IMR-90 (cell line): ENCODE data around the gene MLIP. TPM values are rescaled to one million over a fixed set of nuclear protein-coding genes. Genes with fewer than 3 reads are reported as not detected.

Source experiments
- ATAC-seq: fragments of 200-7000 bp; cut with Tn5 transposase; 2 replicates; pipeline ENCODE4 v1.9.1; 2020; ENCODE audit warnings: low read depth, mild to moderate bottlenecking, moderate library complexity
- BruUV-seq: library from RNA; stranded (reverse); fragments of 400-500 nt; replicated peaks from 2 replicates; lab custom pipeline; 2021; lab: Mats Ljungman, UMichigan
- CTCF ChIA-PET: fragments of 300-600 bp; formaldehyde crosslinking; extraction: SDS; loops from one replicate; lab custom pipeline; 2021; ENCODE audit warnings: antibody characterized with exemption; lab: Yijun Ruan, JAX
- POLR2A ChIA-PET: fragments of 300-600 bp; sonication (Branson Sonifier 250); formaldehyde crosslinking; loops from one replicate; lab custom pipeline; 2022; ENCODE audit warnings: antibody characterized with exemption; ENCODE audit not compliant: unreplicated experiment; lab: Charles Lee
- DNase-seq: peaks from one replicate; pipeline ENCODE4 v3.0.0; 2013
- H2AFZ ChIP-seq: replicated peaks from 2 replicates; pipeline ENCODE3; 2013; ENCODE audit warnings: low read length, mild to moderate bottlenecking; ENCODE audit not compliant: poor library complexity
- H2AK5ac ChIP-seq: 2 replicates; pipeline ENCODE4 v1.6.1; 2013; ENCODE audit warnings: low read depth, low read length, inconsistent platforms
- H2AK9ac ChIP-seq: replicated peaks from 2 replicates; pipeline ENCODE3; 2013; ENCODE audit warnings: mild to moderate bottlenecking, low read depth, low read length, moderate library complexity; ENCODE audit not compliant: poor library complexity
- H2BK120ac ChIP-seq: 2 replicates; pipeline ENCODE4 v1.6.1; 2013; ENCODE audit warnings: low read depth, low read length, inconsistent platforms
- H2BK15ac ChIP-seq: 3 replicates; pipeline ENCODE4 v1.6.1; 2013; ENCODE audit warnings: low read depth, low read length, inconsistent platforms
- H2BK20ac ChIP-seq: 2 replicates; pipeline ENCODE4 v1.6.1; 2013; ENCODE audit warnings: low read depth, mild to moderate bottlenecking, inconsistent platforms, low read length, moderate library complexity
- H2BK5ac ChIP-seq: 2 replicates; pipeline ENCODE4 v1.6.1; 2013; ENCODE audit warnings: mild to moderate bottlenecking, low read depth, low read length, inconsistent platforms; ENCODE audit not compliant: poor library complexity, severe bottlenecking
- H3K14ac ChIP-seq: replicated peaks from 2 replicates; pipeline ENCODE4 v1.6.1; 2013; ENCODE audit warnings: low read depth, low read length, inconsistent platforms
- H3K18ac ChIP-seq: 2 replicates; pipeline ENCODE4 v1.6.1; 2013; ENCODE audit warnings: low read depth, low read length, control low read depth
- H3K23ac ChIP-seq: 2 replicates; pipeline ENCODE4 v1.6.1; 2013; ENCODE audit warnings: low read depth, low read length, inconsistent platforms
- H3K27ac ChIP-seq: 2 replicates; pipeline ENCODE4 v1.5.1; 2013; ENCODE audit warnings: mild to moderate bottlenecking, control low read depth, low read length; ENCODE audit not compliant: insufficient read depth
- H3K27me3 ChIP-seq: 2 replicates; pipeline ENCODE4 v1.6.1; 2013; ENCODE audit warnings: low read length; ENCODE audit not compliant: control insufficient read depth, insufficient read depth
- H3K36me3 ChIP-seq: 2 replicates; pipeline ENCODE4 v1.6.1; 2013; ENCODE audit warnings: low read length, mixed read lengths; ENCODE audit not compliant: control insufficient read depth, insufficient read depth
- H3K4ac ChIP-seq: 2 replicates; pipeline ENCODE4 v1.6.1; 2013; ENCODE audit warnings: low read depth, low read length, inconsistent platforms
- H3K4me1 ChIP-seq: 2 replicates; pipeline ENCODE4 v1.6.1; 2013; ENCODE audit warnings: low read length, mixed read lengths; ENCODE audit not compliant: control insufficient read depth, insufficient read depth
- H3K4me2 ChIP-seq: 2 replicates; pipeline ENCODE4 v1.6.1; 2013; ENCODE audit warnings: low read depth, mild to moderate bottlenecking, control low read depth, low read length, moderate library complexity
- H3K4me3 ChIP-seq: 2 replicates; pipeline ENCODE4 v1.5.1; 2013; ENCODE audit warnings: low read depth, mild to moderate bottlenecking, control low read depth, low read length, moderate library complexity; ENCODE audit not compliant: insufficient read depth
- H3K56ac ChIP-seq: 2 replicates; pipeline ENCODE4 v1.6.1; 2013; ENCODE audit warnings: low read length, inconsistent platforms; ENCODE audit not compliant: insufficient read depth; ENCODE audit errors: extremely low read depth
- H3K79me1 ChIP-seq, 2 experiments: 2 replicates each; pipeline ENCODE4 v1.6.1; 2013; ENCODE audit warnings: low read length in 2 of 2, inconsistent platforms in 1 of 2, low read depth in 1 of 2
- H3K9ac ChIP-seq: 2 replicates; pipeline ENCODE4 v1.6.1; 2013; ENCODE audit warnings: low read depth, low read length, control low read depth
- H3K9me1 ChIP-seq: 2 replicates; pipeline ENCODE4 v1.6.1; 2013; ENCODE audit warnings: low read length, inconsistent platforms; ENCODE audit not compliant: insufficient read depth
- H3K9me3 ChIP-seq: 2 replicates; pipeline ENCODE4 v1.6.1; 2013; ENCODE audit warnings: low read length; ENCODE audit not compliant: control insufficient read depth, insufficient read depth
- H4K20me1 ChIP-seq: 2 replicates; pipeline ENCODE4 v1.6.1; 2013; ENCODE audit warnings: low read length, inconsistent platforms; ENCODE audit not compliant: insufficient read depth
- H4K5ac ChIP-seq: 2 replicates; pipeline ENCODE4 v1.6.1; 2013; ENCODE audit warnings: mild to moderate bottlenecking, low read depth, low read length, control low read depth
- H4K8ac ChIP-seq, 2 experiments: 2 replicates each; pipeline ENCODE4 v1.6.1; 2013; ENCODE audit warnings: low read depth in 2 of 2, low read length in 2 of 2, control low read depth in 1 of 2, inconsistent platforms in 1 of 2
- H4K91ac ChIP-seq: 2 replicates; pipeline ENCODE4 v1.6.1; 2013; ENCODE audit warnings: low read depth, low read length, inconsistent platforms; ENCODE audit not compliant: insufficient read depth
- CHD1 ChIP-seq: IDR thresholded peaks from 2 replicates; pipeline ENCODE4 v1.6.1; 2012; ENCODE audit warnings: low read depth, low read length, improper control_type of control experiment
- FOS ChIP-seq: fragments of 150-350 bp; IDR thresholded peaks from 2 replicates; pipeline ENCODE4 v1.6.1; 2016; ENCODE audit warnings: low read depth, low read length
- MAFK ChIP-seq: IDR thresholded peaks from 2 replicates; pipeline ENCODE4 v1.6.1; 2012; ENCODE audit warnings: low read depth, low read length, improper control_type of control experiment
- POLR2A ChIP-seq: IDR thresholded peaks from 2 replicates; pipeline ENCODE4 v1.6.1; 2012; ENCODE audit warnings: mild to moderate bottlenecking, low read depth, low read length
- RFX5 ChIP-seq: IDR thresholded peaks from 2 replicates; pipeline ENCODE4 v1.8.0; 2012; ENCODE audit warnings: low read depth, mild to moderate bottlenecking, low read length, moderate library complexity
- SMC3 ChIP-seq: fragments of 150-350 bp; IDR thresholded peaks from 2 replicates; pipeline ENCODE4 v1.6.1; 2016; ENCODE audit warnings: low read depth, mild to moderate bottlenecking, antibody characterized with exemption, low read length, moderate library complexity
- WGBS, 2 experiments: methylation state at CpG; one replicate each; pipeline versions ENCODE4 v1.1.5 to v1.1.7; 2013; ENCODE audit warnings: missing lambda C conversion rate in 2 of 2; ENCODE audit not compliant: insufficient read length in 1 of 2; ENCODE audit errors: extremely low coverage in 2 of 2; 5-methylcytosine and 5-hydroxymethylcytosine counted together
- dilution Hi-C: fragments of 300-500 bp; cut with HindIII; formaldehyde crosslinking; loops from one replicate; pipeline ENCODE4 v1.14.3; 2018; ENCODE audit warnings: low sequenced_read_pairs; ENCODE audit not compliant: unreplicated experiment
- in situ Hi-C: fragments of 300-500 bp; cut with MboI; formaldehyde crosslinking; loops from 3 replicates; pipeline ENCODE4 v1.14.3; 2019; ENCODE audit warnings: low sequenced_read_pairs, inconsistent platforms, mixed read lengths
- intact Hi-C: fragments of 100-400 bp; cut with micrococcal nuclease; formaldehyde crosslinking; loops from 2 replicates; pipeline ENCODE4 v1.10.0; 2022
- polyA plus RNA-seq, 3 experiments: library from polyadenylated mRNA; depleted of rRNA; stranded (reverse); fragments of >200 nt; gene quantifications; 2 replicates each; pipeline ENCODE4 v1.2.3, GENCODE V29; 2012; ENCODE audit warnings: low replicate concordance in 1 of 3
- total RNA-seq: library from RNA; depleted of rRNA; stranded (reverse); fragments of >200 nt; gene quantifications from 2 replicates; pipeline ENCODE4 v1.2.3, GENCODE V29; 2012
- TF ChIP-seq, protein P1 (sequence below): fragments of 150-350 bp; IDR thresholded peaks from 2 replicates; pipeline ENCODE4 v1.6.1; 2016; ENCODE audit warnings: low read depth, mild to moderate bottlenecking, low read length, moderate library complexity, borderline replicate concordance
- TF ChIP-seq, protein P2 (sequence below): fragments of 150-350 bp; IDR thresholded peaks from 2 replicates; pipeline ENCODE4 v1.6.1; 2017; ENCODE audit warnings: mild to moderate bottlenecking, antibody characterized with exemption, low read length, low read depth
- TF ChIP-seq, protein P3 (sequence below): conservative IDR thresholded peaks from 2 replicates; pipeline ENCODE4 v1.5.1; 2012; ENCODE audit warnings: mild to moderate bottlenecking, low read depth, low read length, improper control_type of control experiment

MLIP gene
- total and polyA plus RNA-seq, 2 of the 4 experiments (the other 2 are of a cell fraction), result not detected

DNA sequence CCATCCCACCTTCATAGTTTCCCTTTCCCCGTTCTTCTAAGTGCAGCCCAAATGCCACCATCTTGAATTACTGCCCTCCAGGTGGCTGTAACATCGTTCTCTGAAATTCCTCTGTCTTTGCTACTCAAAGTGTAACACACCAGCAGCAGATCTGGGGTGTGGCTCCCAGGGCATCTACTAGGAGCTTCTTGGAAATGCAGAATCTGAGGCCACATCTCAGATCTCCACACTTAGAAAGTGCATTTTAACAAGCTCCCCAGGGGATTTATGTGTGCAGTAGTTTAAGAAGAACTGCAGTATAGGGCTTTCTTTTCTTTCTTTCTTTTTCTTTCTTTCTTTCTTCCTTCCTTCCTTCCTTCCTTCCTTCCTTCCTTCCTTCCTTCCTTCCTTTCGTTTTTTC lies 1.7 kb upstream of the MLIP start:
- H3K14ac ChIP-seq, result no peak overlapping the region
- no peak overlapping the region for H2AK9ac ChIP-seq
- no peaks in the 10 kb centered on the region for H3K36me3 ChIP-seq
- no TSS peak for BruUV-seq
- ATAC-seq, result no peak
- CTCF ChIA-PET, result no interaction called here
- H3K18ac ChIP-seq, result no peak overlapping the region
- H4K91ac ChIP-seq, result no peak overlapping the region
- H3K56ac ChIP-seq, result no peak overlapping the region
- no peak overlapping the region for H4K8ac ChIP-seq
- no peak overlapping the region for H4K5ac ChIP-seq
- TF ChIP-seq FOS (no peak), SMC3 (no peak), MAFK (no peak), RFX5 (no peak), POLR2A (no peak), CHD1 (no peak)
- TF ChIP-seq, protein P1, sequence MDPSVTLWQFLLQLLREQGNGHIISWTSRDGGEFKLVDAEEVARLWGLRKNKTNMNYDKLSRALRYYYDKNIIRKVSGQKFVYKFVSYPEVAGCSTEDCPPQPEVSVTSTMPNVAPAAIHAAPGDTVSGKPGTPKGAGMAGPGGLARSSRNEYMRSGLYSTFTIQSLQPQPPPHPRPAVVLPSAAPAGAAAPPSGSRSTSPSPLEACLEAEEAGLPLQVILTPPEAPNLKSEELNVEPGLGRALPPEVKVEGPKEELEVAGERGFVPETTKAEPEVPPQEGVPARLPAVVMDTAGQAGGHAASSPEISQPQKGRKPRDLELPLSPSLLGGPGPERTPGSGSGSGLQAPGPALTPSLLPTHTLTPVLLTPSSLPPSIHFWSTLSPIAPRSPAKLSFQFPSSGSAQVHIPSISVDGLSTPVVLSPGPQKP, result no peak
- TF ChIP-seq, protein P2, sequence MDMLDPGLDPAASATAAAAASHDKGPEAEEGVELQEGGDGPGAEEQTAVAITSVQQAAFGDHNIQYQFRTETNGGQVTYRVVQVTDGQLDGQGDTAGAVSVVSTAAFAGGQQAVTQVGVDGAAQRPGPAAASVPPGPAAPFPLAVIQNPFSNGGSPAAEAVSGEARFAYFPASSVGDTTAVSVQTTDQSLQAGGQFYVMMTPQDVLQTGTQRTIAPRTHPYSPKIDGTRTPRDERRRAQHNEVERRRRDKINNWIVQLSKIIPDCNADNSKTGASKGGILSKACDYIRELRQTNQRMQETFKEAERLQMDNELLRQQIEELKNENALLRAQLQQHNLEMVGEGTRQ, result no peak
- TF ChIP-seq, protein P3, sequence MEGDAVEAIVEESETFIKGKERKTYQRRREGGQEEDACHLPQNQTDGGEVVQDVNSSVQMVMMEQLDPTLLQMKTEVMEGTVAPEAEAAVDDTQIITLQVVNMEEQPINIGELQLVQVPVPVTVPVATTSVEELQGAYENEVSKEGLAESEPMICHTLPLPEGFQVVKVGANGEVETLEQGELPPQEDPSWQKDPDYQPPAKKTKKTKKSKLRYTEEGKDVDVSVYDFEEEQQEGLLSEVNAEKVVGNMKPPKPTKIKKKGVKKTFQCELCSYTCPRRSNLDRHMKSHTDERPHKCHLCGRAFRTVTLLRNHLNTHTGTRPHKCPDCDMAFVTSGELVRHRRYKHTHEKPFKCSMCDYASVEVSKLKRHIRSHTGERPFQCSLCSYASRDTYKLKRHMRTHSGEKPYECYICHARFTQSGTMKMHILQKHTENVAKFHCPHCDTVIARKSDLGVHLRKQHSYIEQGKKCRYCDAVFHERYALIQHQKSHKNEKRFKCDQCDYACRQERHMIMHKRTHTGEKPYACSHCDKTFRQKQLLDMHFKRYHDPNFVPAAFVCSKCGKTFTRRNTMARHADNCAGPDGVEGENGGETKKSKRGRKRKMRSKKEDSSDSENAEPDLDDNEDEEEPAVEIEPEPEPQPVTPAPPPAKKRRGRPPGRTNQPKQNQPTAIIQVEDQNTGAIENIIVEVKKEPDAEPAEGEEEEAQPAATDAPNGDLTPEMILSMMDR, result no peak
- H3K27ac ChIP-seq, result no peak overlapping the region
- whole genome bisulfite sequencing, 2 experiments, result 83% methylated on average over 1 of the region's 3 CpGs; no CpG with 5 or more reads in 1 of the 2 experiments
- no peak overlapping the region for H2BK120ac ChIP-seq
- no peak overlapping the region for H2BK5ac ChIP-seq
- no peak overlapping the region for H3K9ac ChIP-seq
- peaks cover 3% of the 10 kb centered on the region; the same call in 1 of the 2 replicates for H3K27me3 ChIP-seq
- H3K4me3 ChIP-seq, result no peak overlapping the region
- H3K4me1 ChIP-seq, result no peaks in the 10 kb centered on the region
- in situ Hi-C loops, result no loop called here
- POLR2A ChIA-PET, result no interaction called here
- no peak overlapping the region for H2BK20ac ChIP-seq
- H3K79me1 ChIP-seq, result no peaks in the 10 kb centered on the region
- peak overlapping the region; percentile 8 for H2AFZ ChIP-seq
- no peak overlapping the region for H3K4ac ChIP-seq
- H3K4me2 ChIP-seq, result no peak overlapping the region
- no peak overlapping the region for H3K23ac ChIP-seq
- no peaks in the 10 kb centered on the region for H3K9me1 ChIP-seq
- dilution Hi-C loops, result no loop called here
- no peaks in the 10 kb centered on the region for H4K20me1 ChIP-seq
- no peak overlapping the region for H2AK5ac ChIP-seq
- no peak for DNase-seq
- intact Hi-C loops, result no loop called here
- no peaks in the 10 kb centered on the region for H3K9me3 ChIP-seq
- no peak overlapping the region for H2BK15ac ChIP-seq
